NCI-H2029 (cell line): ENCODE results near the gene SPATS1.

Source experiments
- DNase-seq: peaks from one replicate; lab custom pipeline; 2025; lab: John Stamatoyannopoulos, UW

SPATS1 gene, protein sequence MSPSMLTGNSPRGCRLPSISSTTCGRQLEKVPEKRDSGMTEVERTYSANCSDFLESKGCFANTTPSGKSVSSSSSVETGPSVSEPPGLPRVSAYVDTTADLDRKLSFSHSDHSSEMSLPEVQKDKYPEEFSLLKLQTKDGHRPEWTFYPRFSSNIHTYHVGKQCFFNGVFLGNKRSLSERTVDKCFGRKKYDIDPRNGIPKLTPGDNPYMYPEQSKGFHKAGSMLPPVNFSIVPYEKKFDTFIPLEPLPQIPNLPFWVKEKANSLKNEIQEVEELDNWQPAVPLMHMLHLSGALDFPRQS

GRCh38 chr6:44342489-44342888, at the start of gene SPATS1:
SPATS1 (plus strand) TSS chr6:44342650; CDS start chr6:44343096, 446 bp downstream.
- DNase-seq = no peak

- no peak for DNase-seq
These were observed 49.6 kb upstream of the SPATS1 start for GRCh38 chr6:44292661-44293365.

DNA sequence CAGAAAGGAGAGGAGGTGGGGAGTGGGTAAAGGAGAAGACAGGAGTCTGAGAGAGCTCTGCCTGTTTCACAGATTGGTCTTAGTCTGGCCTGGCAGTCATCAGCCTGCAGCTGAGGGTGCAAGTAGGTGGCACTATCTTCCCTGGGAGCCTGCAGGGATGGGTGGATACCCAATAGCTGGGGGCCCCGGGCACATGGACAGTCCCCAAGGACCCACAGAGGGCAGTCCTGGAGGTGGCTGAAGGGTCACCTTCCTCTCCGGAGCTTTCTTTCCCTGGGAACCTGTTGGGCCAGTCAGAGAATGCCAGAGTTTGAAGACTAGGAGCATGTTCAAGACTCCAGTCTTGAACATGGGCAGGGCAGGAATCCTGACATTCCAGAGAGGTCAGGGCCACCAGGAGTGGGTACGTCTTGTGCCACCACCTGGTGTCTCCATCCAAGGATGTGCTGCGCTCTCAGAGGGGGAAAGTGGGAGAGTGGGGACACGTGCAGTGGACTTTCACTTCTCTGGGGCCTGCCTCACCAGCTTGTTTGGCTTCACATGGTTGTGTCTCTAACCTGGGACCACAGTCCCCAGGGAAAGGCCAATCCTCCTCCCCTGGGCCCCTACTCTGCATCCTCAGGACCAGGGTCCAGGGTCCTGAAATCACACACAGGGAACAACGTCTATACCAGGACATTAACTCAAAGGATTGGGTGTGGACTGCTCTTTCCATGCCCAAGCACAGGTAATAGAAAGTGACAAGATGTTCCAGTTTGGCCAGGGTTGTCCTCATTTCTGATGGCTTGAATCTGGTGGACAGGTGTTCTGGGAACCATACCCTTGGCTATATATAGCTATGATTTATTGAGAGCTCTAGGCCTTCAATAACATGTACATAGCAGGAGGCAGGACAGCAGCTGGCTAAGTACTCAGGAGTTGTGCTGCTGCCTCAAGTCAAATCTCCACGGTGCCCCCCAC, 47.3 kb upstream of the SPATS1 start:
- DNase-seq = no peak

DNA sequence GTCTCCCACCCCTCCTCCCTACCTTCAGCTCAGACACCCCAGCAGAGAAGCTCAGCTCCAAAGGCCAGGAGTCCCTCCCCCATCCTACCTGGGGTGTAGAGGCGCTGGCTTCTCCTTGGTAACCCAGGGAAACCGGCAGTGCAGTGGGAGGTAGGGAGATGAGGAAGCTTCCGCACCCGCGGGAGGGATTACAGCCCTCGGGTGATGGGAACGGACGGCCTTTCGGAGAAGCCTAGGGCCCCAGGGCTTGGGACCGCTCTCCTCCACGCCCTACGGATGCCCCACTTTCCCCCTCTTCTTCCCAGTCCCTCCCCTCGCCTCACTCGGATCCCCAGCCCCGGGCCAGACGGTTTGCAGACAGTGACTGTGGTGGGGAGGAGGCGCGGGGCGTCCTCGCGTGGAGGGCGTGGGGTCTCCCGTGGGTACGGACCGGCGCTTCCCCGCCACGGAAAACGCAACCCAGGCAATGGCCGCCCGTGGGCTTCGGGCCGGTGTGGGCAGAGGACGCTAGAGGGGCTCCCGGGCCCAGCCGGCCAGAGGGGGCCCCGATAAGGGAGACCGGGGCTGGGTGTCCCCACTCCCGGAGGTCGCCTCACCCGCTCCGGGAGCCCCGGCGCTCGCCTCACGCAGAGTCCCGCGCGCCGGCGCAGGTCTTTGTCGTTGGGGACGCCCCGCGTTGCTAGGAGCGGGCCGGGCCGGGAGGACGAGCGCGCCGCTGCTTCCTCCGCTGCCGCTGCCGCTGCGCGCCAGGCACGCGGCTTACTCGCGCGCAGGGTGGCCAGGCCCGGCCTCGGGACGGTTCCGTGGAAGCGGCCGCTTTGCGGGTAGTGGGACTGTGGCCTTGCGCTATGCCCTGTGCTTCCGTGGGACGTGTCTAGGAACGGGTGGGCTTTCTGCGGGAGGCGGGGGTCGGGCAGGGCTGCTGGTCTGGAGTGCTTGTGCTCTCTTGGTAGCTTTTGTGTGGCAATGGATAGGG, 45.1 kb upstream of the SPATS1 start:
- no peak for DNase-seq

- DNase-seq = no peak
These were observed 44.2 kb upstream of the SPATS1 start for GRCh38 chr6:44298055-44298803.

- no peak for DNase-seq
These were observed 43.6 kb upstream of the SPATS1 start for GRCh38 chr6:44298864-44299263.

GRCh38 chr6:44300292-44300823, 42.1 kb upstream of the SPATS1 start:
- DNase-seq = no peak

DNA sequence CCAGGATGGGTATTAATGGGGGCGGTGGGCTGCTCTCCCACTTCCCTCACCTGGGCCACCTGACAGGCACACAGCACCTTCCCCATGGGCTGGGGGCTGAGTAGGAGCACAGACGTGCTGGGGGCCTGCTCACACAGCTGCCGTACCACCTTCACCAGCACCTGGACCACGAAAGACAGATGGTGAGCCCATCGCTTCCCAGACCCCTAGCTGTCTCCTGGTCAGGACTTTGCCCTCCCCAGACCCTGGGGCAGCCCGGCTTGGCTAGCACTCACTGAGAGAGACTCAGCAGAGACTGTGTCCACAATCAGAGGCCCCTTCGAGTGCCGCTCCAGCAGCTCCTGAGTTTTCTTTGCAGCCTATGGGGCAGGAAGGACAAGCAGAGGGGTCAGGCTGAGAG, 41.3 kb upstream of the SPATS1 start:
- no peak for DNase-seq

DNA sequence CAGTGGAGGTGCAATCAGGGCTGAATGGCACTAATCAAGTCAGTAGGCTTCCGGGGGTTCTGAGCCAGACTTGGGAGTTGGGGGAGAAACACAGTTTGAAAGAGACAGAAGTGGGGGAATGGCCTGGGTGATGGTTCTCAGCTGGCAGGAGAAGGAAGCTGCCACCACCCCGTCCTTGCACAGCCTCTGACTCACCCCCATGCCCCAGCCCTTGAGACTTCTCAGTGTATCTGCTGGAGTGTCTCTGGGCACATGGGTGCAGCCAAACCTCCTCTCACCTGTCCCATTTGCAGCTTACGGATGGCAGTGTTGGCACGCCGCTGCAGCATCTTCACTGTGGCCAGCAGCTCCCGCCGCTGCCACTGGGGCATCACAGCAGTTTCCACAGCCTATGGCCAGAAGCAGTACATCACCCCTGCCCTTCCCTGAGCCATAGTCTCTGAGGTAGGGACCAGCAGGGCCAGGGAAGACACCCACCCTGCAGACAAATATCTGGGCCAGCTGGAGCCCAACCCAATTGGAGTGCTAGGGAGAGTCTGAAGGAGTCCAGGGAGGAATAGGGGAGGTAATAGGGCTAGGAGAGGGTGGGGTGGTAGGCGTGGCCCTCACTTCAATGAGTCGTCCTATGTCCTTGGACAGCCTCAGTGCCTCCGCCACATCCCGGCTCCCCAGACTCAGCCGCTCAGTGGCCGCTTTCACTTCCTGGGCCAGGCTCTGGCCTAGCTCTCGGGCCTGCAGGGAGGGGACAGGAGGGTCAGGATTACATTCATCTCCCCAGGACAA, 40.5 kb upstream of the SPATS1 start:
- no peak for DNase-seq

DNA sequence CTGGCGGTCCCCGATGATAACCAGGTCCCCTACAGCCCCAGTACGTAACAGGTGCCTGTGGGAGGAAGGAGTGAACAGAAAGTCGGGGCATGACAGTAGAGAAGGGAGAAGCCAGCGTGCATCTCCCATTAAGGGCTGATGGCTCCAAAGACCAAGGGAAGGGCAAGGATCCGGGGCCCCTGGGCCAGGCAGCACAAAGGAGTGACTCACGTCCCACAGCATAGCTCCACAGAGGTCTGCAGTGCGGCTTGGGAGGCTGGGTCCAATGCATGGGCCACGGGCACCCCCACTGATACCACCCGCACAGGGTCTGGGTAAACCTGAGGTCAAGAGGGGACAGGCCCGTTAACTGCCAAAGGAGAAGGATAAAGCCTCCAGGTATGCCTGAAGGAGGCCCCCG, 39.6 kb upstream of the SPATS1 start:
- no peak for DNase-seq

DNA sequence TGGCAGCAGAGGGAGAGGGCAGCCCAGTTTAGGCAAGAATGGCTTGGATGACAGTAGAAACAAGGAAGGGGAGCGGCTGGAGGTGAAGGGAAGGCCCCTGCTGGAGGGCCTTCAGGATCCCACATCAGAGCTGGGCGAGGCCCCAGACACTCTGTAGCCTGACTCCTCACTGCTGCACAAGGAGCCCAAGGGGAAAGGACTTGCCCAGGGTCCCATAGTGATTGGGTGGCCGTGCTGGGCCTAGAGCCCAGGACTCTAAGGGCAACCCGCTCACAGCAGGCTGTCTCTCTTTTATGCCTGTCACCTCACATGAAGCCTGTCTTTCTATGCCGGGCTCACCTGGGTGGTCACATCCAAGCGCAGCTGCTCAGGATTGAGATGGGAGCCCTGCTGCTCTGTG, 38.6 kb upstream of the SPATS1 start:
- no peak for DNase-seq

GRCh38 chr6:44304282-44305199, 37.9 kb upstream of the SPATS1 start:
- DNase-seq = no peak

GRCh38 chr6:44305200-44305725, 37.2 kb upstream of the SPATS1 start:
- DNase-seq = no peak

DNA sequence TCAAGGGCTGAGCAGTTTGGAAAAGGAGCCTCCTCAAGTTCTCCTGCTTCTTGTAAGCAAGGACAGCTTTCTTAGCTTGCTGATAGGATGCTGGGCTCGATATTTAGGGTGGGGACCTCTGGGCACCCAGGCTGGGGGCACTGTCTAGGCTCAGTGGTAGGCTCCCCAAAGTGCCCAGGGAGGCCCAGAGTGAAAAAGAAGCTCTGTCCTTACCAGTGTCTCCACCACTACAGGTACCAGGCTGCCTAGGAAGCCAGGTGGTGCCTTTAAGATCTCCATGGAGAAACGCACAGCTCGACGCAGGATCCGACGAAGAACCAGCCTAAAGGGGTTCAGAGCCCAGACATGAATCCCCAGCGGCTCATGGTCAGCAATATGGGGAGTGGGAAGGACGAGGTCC, 35.7 kb upstream of the SPATS1 start:
- no peak for DNase-seq

DNA sequence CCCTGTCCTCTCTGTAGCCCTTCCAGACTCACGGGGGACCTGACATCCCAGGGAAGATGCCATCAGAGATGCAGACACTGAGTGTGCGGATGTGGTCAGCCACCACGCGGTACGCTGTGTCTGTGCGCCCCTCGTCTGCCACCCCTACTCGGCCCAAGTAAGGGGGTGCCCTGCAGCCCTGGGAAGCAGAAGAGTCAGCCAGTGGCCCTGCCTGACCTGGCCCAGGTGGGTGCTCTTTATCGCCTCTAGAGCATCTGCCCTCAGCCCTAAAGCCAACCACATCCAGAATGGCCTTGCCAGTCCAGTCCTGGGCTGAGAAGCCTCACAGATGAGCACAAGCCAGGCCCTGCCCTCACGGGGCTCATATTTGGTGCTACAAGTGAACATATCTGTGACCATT, 35.2 kb upstream of the SPATS1 start:
- DNase-seq = no peak

- DNase-seq = no peak
These were observed 33.4 kb upstream of the SPATS1 start for GRCh38 chr6:44309092-44309491.

- no peak for DNase-seq
These were observed 32.8 kb upstream of the SPATS1 start for GRCh38 chr6:44309631-44310030.

DNA sequence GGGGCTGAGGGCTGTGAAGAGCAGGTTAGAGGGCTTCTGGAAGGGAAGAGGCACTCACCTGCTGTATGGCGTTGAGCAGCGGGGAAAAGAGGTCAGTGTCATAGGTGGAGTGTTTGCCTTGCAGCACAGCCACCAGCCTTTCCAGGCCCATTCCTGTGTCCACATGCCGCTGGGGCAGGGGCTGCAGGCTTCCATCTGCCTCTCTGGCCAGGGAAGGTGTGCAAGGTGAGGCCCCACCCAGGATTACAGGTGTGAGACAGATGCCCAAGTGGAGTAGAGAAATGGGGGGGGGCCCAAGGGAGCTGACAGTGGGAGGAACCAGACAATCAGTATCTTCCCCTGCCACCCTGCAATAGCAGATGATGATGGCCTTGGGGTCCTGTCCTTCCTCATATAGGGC, 32.2 kb upstream of the SPATS1 start:
- DNase-seq = no peak
